Memory B cell (primary cell): Measurements from ENCODE around the gene WASF1.
"Not testable (repeated sequence)": the region's sequence is repeated elsewhere in the genome, so short reads cannot be mapped to it uniquely, and the experiment has no call there.

Experiments used
- ATAC-seq: fragments of 150-1000 bp; cut with Tn5 transposase; 2 replicates; pipeline ENCODE4 v1.10.0; 2021; ENCODE audit warnings: low read depth, mild to moderate bottlenecking, moderate library complexity
- DNase-seq, 2 donors: peaks; one replicate each; pipeline ENCODE4 v3.0.0; 2022; ENCODE audit warnings: low spot score in 2 of 2
- H3K27ac Mint-ChIP-seq: one replicate; pipeline ENCODE4 v1.8.0; 2022; ENCODE audit warnings: mild to moderate bottlenecking, moderate library complexity, mixed read lengths
- H3K27me3 Mint-ChIP-seq: one replicate; pipeline ENCODE4 v1.8.0; 2022; ENCODE audit warnings: mixed read lengths
- H3K36me3 Mint-ChIP-seq: one replicate; pipeline ENCODE4 v1.8.0; 2022; ENCODE audit warnings: mild to moderate bottlenecking, mixed read lengths
- H3K4me1 Mint-ChIP-seq: one replicate; pipeline ENCODE4 v1.8.0; 2022; ENCODE audit warnings: mixed read lengths
- H3K4me3 Mint-ChIP-seq: one replicate; pipeline ENCODE4 v1.8.0; 2022; ENCODE audit warnings: mild to moderate bottlenecking, moderate library complexity, mixed read lengths
- H3K9me3 Mint-ChIP-seq: one replicate; pipeline ENCODE4 v1.8.0; 2022; ENCODE audit warnings: mixed read lengths

Gene WASF1

DNA sequence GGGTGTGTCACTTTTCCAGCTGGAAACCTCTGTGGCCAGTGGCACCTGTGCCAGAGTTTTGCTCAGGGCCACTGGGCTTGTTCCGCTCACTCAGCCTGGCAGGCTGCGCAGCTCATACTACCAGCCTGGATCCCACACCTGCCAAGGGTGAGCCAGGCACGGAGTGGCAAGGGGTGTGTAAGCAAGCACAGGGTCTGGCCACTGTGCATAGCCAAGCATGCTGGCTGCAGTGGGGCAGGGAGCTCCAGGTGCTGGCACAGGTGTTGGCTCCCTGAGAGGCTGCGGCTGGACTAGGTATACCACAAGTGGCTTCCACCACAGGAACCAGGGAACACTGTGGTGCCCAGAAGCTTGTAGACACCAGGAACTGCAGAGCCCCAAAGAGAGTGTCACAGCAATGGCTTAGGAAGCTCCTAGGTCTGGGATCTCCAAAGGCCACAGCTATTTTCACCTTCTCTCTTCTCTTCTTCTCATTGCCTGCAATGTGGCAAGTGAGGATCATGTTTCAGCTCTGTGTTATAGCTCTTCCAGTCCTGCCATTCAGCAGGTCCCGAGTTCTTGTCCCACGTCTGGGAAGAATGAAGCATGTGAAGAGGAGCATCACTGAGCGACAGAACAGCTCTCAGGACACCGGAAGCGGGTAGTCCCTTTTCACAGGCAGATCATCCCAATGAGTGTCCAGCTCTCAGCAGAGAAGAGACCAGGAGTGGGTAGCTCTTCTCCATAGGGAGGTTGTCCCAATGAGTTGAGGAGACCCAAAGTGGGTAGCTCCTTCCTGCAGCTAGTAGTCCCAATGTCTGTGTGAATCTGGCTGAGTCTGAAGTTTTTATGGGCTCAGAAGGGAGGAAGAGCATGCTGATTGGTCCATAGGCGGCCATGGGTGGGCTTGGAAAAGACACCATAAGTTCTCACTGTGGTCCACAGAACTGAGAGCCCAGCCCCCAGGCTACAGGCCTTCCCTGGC, 41.3 kb downstream of the WASF1 start:
- H3K27ac Mint-ChIP-seq, result no peak overlapping the region
- no peaks in the 10 kb centered on the region for H3K4me1 Mint-ChIP-seq
- peaks cover 9% of the 10 kb centered on the region for H3K36me3 Mint-ChIP-seq
- DNase-seq (no peak), ATAC-seq (no peak)
- no peak overlapping the region for H3K4me3 Mint-ChIP-seq
- H3K9me3 Mint-ChIP-seq, result peaks cover 5% of the 10 kb centered on the region
- peaks cover 3% of the 10 kb centered on the region for H3K27me3 Mint-ChIP-seq

GRCh38 chr6:110130362-110130761, 49.1 kb downstream of the WASF1 start:
- Mint-ChIP-seq H3K27me3 (peaks cover 2% of the 10 kb centered on the region), H3K27ac (no peak overlapping the region), H3K4me1 (peaks cover 4% of the 10 kb centered on the region), H3K9me3 (peaks cover 8% of the 10 kb centered on the region), H3K36me3 (no peaks in the 10 kb centered on the region), H3K4me3 (no peak overlapping the region)
- no peak for DNase-seq
- no peak for ATAC-seq

GRCh38 chr6:110128418-110128817, 51.1 kb downstream of the WASF1 start:
- peaks cover 9% of the 10 kb centered on the region for H3K4me1 Mint-ChIP-seq
- ATAC-seq, result no peak
- H3K27ac Mint-ChIP-seq, result no peak overlapping the region
- no peaks in the 10 kb centered on the region for H3K27me3 Mint-ChIP-seq
- no peak overlapping the region for H3K4me3 Mint-ChIP-seq
- no peaks in the 10 kb centered on the region for H3K36me3 Mint-ChIP-seq
- peaks cover 7% of the 10 kb centered on the region for H3K9me3 Mint-ChIP-seq
- no peak for DNase-seq

GRCh38 chr6:110125361-110125760, 54.1 kb downstream of the WASF1 start:
- ATAC-seq (no peak), DNase-seq (no peak)
- H3K27ac Mint-ChIP-seq, result no peak overlapping the region
- H3K27me3 Mint-ChIP-seq, result no peaks in the 10 kb centered on the region
- H3K4me3 Mint-ChIP-seq, result no peak overlapping the region
- H3K36me3 Mint-ChIP-seq, result peaks cover 2% of the 10 kb centered on the region
- H3K4me1 Mint-ChIP-seq, result peaks cover 9% of the 10 kb centered on the region
- peaks cover 2% of the 10 kb centered on the region for H3K9me3 Mint-ChIP-seq

DNA sequence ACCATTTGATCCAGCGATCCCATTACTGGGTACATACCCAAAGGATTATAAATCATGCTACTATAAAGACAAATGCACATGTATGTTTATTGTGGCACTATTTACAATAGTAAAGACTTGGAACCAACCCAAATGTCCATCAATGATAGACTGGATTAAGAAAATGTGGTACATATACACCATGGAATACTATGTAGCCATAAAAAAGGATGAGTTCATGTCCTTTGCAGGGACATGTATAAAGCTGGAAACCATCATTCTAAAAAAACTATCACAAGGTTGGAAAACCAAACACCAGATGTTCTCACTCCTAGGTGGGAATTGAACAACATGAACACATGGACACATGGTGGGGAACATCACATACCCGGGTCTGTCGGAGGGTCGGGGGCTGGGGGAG, 57.8 kb downstream of the WASF1 start:
- not testable (repeated sequence) for H3K27ac Mint-ChIP-seq, H3K4me3 Mint-ChIP-seq, H3K9me3 Mint-ChIP-seq

GRCh38 chr6:110116258-110116657, 63.2 kb downstream of the WASF1 start:
- peaks cover 7% of the 10 kb centered on the region for H3K9me3 Mint-ChIP-seq
- H3K27ac Mint-ChIP-seq, result no peak overlapping the region
- H3K36me3 Mint-ChIP-seq, result peaks cover 23% of the 10 kb centered on the region
- H3K4me1 Mint-ChIP-seq, result no peaks in the 10 kb centered on the region
- no peaks in the 10 kb centered on the region for H3K27me3 Mint-ChIP-seq
- no peak overlapping the region for H3K4me3 Mint-ChIP-seq
- DNase-seq (no peak), ATAC-seq (no peak)

More for the DNA sequence above, 57.8 kb downstream of the WASF1 start:
- not testable (repeated sequence) for H3K27me3 Mint-ChIP-seq, ATAC-seq, DNase-seq, H3K4me1 Mint-ChIP-seq
- H3K36me3 Mint-ChIP-seq, result peaks cover 16% of the 10 kb centered on the region

DNA sequence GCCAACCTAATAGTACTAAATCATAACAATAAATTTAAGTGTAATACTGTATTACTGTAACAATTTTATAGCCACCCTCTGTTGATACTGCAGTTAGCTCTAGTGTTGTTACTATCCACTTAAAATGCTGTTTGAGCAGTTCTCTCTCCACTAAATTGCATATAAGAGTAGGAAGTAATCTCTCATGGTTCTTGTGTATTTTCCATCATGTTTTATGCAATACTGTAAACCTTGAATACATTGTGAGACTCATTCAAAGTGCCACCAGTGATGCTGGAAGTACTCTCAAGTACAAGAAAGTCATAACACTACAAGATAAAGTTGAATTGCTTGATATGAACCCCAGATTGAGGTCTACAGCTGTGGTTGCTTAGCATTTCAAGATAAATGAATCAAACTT, 65.5 kb downstream of the WASF1 start:
- no peak overlapping the region for H3K4me3 Mint-ChIP-seq
- no peaks in the 10 kb centered on the region for H3K27me3 Mint-ChIP-seq
- ATAC-seq, result no peak
- no peaks in the 10 kb centered on the region for H3K4me1 Mint-ChIP-seq
- H3K9me3 Mint-ChIP-seq, result peaks cover 4% of the 10 kb centered on the region
- no peak overlapping the region for H3K27ac Mint-ChIP-seq
- H3K36me3 Mint-ChIP-seq, result peaks cover 14% of the 10 kb centered on the region
- no peak for DNase-seq

DNA sequence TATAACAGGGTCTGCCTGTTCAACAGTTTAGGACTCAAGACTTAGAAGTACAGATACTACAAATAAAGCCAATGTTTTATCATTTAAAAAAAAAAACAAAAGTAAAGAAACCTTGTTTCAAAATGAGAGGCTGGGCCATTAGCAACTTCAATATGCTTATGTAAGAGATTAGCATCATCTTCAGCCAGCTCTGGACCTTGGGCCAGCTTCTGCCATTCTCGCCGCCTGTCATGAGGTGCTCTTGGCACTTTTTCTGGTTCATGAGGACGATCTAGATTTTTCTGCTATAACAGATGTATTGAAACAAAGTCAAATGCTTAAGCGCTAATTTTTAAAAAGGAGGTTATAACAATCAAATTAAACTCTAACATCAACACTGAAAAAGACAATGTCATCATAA, 74.2 kb downstream of the WASF1 start:
- peaks cover 2% of the 10 kb centered on the region for H3K36me3 Mint-ChIP-seq
- DNase-seq (no peak), ATAC-seq (no peak)
- no peaks in the 10 kb centered on the region for H3K9me3 Mint-ChIP-seq
- H3K27me3 Mint-ChIP-seq, result no peaks in the 10 kb centered on the region
- H3K4me3 Mint-ChIP-seq, result no peak overlapping the region
- H3K4me1 Mint-ChIP-seq, result peaks cover 8% of the 10 kb centered on the region
- H3K27ac Mint-ChIP-seq, result no peak overlapping the region

- H3K36me3 Mint-ChIP-seq, result peaks cover 2% of the 10 kb centered on the region
- H3K9me3 Mint-ChIP-seq, result no peaks in the 10 kb centered on the region
- ATAC-seq (no peak), DNase-seq (no peak)
- peaks cover 8% of the 10 kb centered on the region for H3K4me1 Mint-ChIP-seq
- H3K27ac Mint-ChIP-seq, result no peak overlapping the region
- no peaks in the 10 kb centered on the region for H3K27me3 Mint-ChIP-seq
- H3K4me3 Mint-ChIP-seq, result no peak overlapping the region
Observed at GRCh38 chr6:110103260-110103659, 76.2 kb downstream of the WASF1 start.

GRCh38 chr6:110102411-110102810, 77.1 kb downstream of the WASF1 start:
- Mint-ChIP-seq H3K36me3 (peaks cover 2% of the 10 kb centered on the region), H3K4me3 (no peak overlapping the region), H3K4me1 (peaks cover 8% of the 10 kb centered on the region), H3K27ac (no peak overlapping the region), H3K27me3 (no peaks in the 10 kb centered on the region), H3K9me3 (no peaks in the 10 kb centered on the region)
- DNase-seq (no peak), ATAC-seq (no peak)

DNA sequence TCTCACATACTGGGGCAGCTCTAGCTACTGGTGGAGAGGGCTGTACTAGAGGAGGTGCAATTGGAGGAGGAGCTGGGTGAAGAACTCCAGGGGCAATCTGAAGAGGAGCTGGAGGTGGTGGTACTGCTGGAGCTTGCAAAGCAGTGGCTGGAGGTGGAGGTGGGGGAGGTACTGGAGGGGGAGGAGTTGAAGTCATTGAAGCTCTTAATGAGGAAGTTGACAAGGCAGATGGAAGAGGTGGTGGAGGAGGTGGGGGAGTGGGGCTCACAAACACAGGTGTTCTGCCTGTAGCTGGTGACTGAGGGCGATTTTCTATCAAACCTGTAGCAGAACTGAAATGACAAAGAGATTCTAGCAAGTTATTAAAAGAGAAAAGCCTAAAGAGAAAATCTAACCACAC, 77.6 kb downstream of the WASF1 start:
- H3K4me3 Mint-ChIP-seq, result no peak overlapping the region
- DNase-seq, result peak; percentile 14 to 46
- peak; percentile 100 for ATAC-seq
- peaks cover 2% of the 10 kb centered on the region for H3K36me3 Mint-ChIP-seq
- H3K9me3 Mint-ChIP-seq, result no peaks in the 10 kb centered on the region
- peaks cover 8% of the 10 kb centered on the region for H3K4me1 Mint-ChIP-seq
- no peak overlapping the region for H3K27ac Mint-ChIP-seq
- no peaks in the 10 kb centered on the region for H3K27me3 Mint-ChIP-seq

DNA sequence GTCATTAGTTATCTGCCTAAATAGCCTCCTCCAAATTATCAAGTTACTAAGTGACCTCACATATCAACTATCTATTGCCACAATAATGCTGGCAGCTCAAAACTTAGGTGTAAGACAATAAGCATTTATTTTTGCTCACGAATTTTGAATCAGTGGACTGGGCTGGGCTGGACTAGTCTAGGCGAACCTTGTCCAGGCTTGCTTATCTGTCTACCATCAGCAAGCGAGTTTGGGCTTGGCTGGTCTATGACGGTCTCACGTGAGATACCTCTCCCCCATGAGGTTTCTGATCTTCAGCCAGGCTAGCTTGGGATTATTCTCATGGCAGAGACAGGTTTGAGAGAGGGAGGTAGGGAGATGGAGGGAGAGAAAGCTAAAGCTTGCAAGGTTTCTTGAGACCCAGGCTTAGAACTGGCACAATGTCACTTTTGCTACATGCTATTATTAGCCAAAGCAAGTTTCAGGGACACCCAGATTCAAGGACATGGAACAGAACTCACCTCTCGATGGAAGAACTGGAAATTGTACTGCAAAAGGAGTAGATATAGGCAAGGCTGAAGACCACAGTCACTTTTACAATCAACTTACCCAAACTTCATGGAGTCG, 80.9 kb downstream of the WASF1 start:
- Mint-ChIP-seq H3K27me3 (no peaks in the 10 kb centered on the region), H3K27ac (no peak overlapping the region), H3K4me1 (peaks cover 8% of the 10 kb centered on the region), H3K36me3 (no peaks in the 10 kb centered on the region), H3K9me3 (no peaks in the 10 kb centered on the region), H3K4me3 (no peak overlapping the region)
- ATAC-seq, result no peak
- no peak for DNase-seq

DNA sequence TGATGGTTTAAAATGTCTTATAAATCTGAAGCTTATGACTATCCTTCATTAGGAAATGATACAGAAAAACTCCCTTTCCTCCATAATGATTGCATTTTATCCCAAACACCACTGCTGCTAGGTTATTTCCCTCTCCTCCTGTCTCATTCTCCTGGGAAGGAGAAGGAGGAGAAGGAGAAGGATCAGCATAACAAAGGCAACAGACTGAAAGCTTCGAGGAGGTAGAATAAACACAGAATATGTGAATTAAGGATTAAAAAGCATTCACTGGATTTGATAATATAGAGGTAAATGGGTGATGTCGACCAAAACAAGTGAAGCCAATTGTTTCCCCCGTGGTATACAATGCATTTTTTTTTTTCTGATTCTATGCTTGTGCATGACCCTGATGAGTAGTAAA, 82.0 kb downstream of the WASF1 start:
- ATAC-seq (no peak), DNase-seq (no peak)
- Mint-ChIP-seq H3K36me3 (no peaks in the 10 kb centered on the region), H3K4me1 (peaks cover 8% of the 10 kb centered on the region), H3K27me3 (no peaks in the 10 kb centered on the region), H3K27ac (no peak overlapping the region), H3K4me3 (no peak overlapping the region), H3K9me3 (no peaks in the 10 kb centered on the region)

DNA sequence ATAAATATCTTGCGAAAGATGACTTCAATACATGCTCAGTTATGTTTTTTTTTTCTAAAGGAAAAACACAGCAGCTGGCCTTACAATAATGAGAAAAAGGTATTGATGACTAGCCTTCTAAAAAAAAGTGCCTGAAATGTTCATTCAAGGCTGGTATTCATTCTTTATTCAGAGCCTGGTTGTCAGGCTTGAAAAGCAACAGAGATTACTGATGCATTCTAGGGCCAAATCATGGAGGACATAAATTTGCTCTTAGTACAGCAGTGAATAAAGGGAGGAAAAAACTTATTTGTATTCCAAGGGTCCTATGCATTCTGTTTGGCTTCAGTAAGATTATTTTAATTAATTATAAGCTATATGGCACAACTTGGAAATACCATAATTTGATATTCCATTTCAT, 83.5 kb downstream of the WASF1 start:
- H3K27me3 Mint-ChIP-seq, result no peaks in the 10 kb centered on the region
- H3K27ac Mint-ChIP-seq, result no peak overlapping the region
- DNase-seq, result no peak
- no peak overlapping the region for H3K4me3 Mint-ChIP-seq
- no peaks in the 10 kb centered on the region for H3K9me3 Mint-ChIP-seq
- no peaks in the 10 kb centered on the region for H3K36me3 Mint-ChIP-seq
- ATAC-seq, result no peak
- H3K4me1 Mint-ChIP-seq, result no peaks in the 10 kb centered on the region
